ENCODE results near the gene RNF113B. TPM values are rescaled to one million over a fixed set of nuclear protein-coding genes. Genes with fewer than 3 reads are reported as not detected.

The RNF113B gene
- total RNA-seq, 3 donors from 2014 or later (not counting 1 experiment from before 2014, with no cell fraction given), result not detected

GRCh38 chr13:98172590-98173422 is 4.3 kb downstream of the RNF113B start:
- Mint-ChIP-seq H3K9me3 (no peaks in the 10 kb centered on the region), H3K27me3 (ENCODE audit: low read depth in 2 of 2) (peaks cover 4 to 8% of the 10 kb centered on the region in 2 donors), H3K4me3 (no peak overlapping the region), H3K4me1 (no peaks in the 10 kb centered on the region), H3K36me3 (no peaks in the 10 kb centered on the region), H3K27ac (no peak overlapping the region)
- no peaks in the 10 kb centered on the region for H3K27me3 ChIP-seq (ENCODE audit: control insufficient read depth, insufficient read depth, low read length)
- ATAC-seq (no peak), DNase-seq (no peak)
- no peaks in the 10 kb centered on the region for H3K36me3 ChIP-seq (ENCODE audit: control insufficient read depth, insufficient read depth, low read length)
- WGBS (ENCODE audit: insufficient coverage), result 45% methylated on average over 7 of the region's 7 CpGs
- no peaks in the 10 kb centered on the region for H3K4me1 ChIP-seq (ENCODE audit: control insufficient read depth, insufficient read depth, low read length)
- no peak overlapping the region for H3K27ac ChIP-seq (ENCODE audit: low read length)
- intact Hi-C loops (cut with micrococcal nuclease), result no loop called here
- H3K9me3 ChIP-seq (ENCODE audit: control insufficient read depth, insufficient read depth, low read length), result no peaks in the 10 kb centered on the region
- H3K4me3 ChIP-seq (ENCODE audit: low read length), result no peak overlapping the region
- TF ChIP-seq CTCF (IDR thresholded peaks at IDR 0.05), result no peak

- Histone ChIP-seq H3K27ac (ENCODE audit: low read length) (no peak overlapping the region), H3K36me3 (ENCODE audit: control insufficient read depth, insufficient read depth, low read length) (no peaks in the 10 kb centered on the region), H3K4me3 (ENCODE audit: low read length) (no peak overlapping the region), H3K4me1 (ENCODE audit: control insufficient read depth, insufficient read depth, low read length) (no peaks in the 10 kb centered on the region), H3K9me3 (ENCODE audit: control insufficient read depth, insufficient read depth, low read length) (no peaks in the 10 kb centered on the region), H3K27me3 (ENCODE audit: control insufficient read depth, insufficient read depth, low read length) (no peaks in the 10 kb centered on the region)
- no peak overlapping the region for H3K4me3 Mint-ChIP-seq
- DNase-seq, result no peak
- no peak for ATAC-seq
- H3K36me3 Mint-ChIP-seq, result no peaks in the 10 kb centered on the region
- H3K4me1 Mint-ChIP-seq, result no peaks in the 10 kb centered on the region
- intact Hi-C loops (cut with micrococcal nuclease), result no loop called here
- TF ChIP-seq CTCF (IDR thresholded peaks at IDR 0.05), result no peak
- peaks cover 4 to 8% of the 10 kb centered on the region in 2 donors for H3K27me3 Mint-ChIP-seq (ENCODE audit: low read depth in 2 of 2)
- WGBS (ENCODE audit: insufficient coverage), result 90% methylated on average over 14 of the region's 14 CpGs
- no peak overlapping the region for H3K27ac Mint-ChIP-seq
- H3K9me3 Mint-ChIP-seq, result no peaks in the 10 kb centered on the region
Measured at GRCh38 chr13:98171900-98172589, 5.0 kb downstream of the RNF113B start.

GRCh38 chr13:98169331-98169730 is 7.7 kb downstream of the RNF113B start:
- Histone ChIP-seq H3K4me3 (ENCODE audit: low read length) (no peak overlapping the region), H3K27ac (ENCODE audit: low read length) (no peak overlapping the region), H3K9me3 (ENCODE audit: control insufficient read depth, insufficient read depth, low read length) (no peaks in the 10 kb centered on the region), H3K4me1 (ENCODE audit: control insufficient read depth, insufficient read depth, low read length) (no peaks in the 10 kb centered on the region), H3K27me3 (ENCODE audit: control insufficient read depth, insufficient read depth, low read length) (no peaks in the 10 kb centered on the region), H3K36me3 (ENCODE audit: control insufficient read depth, insufficient read depth, low read length) (no peaks in the 10 kb centered on the region)
- peaks cover 4 to 8% of the 10 kb centered on the region in 2 donors for H3K27me3 Mint-ChIP-seq (ENCODE audit: low read depth in 2 of 2)
- no peaks in the 10 kb centered on the region for H3K36me3 Mint-ChIP-seq
- no peak for ATAC-seq
- intact Hi-C loops (cut with micrococcal nuclease), result no loop called here
- H3K4me3 Mint-ChIP-seq, result no peak overlapping the region
- WGBS (ENCODE audit: insufficient coverage), result 90% methylated on average over 2 of the region's 3 CpGs
- no peak overlapping the region for H3K27ac Mint-ChIP-seq
- DNase-seq, result no peak
- no peak for TF ChIP-seq CTCF (IDR thresholded peaks at IDR 0.05)
- no peaks in the 10 kb centered on the region for H3K9me3 Mint-ChIP-seq
- no peaks in the 10 kb centered on the region for H3K4me1 Mint-ChIP-seq
